Activated CD4-positive, alpha-beta T cell treated with anti-CD3 and anti-CD28 coated beads for 1 hour (primary cell): ENCODE measurements around the gene ZNF496.
"Not testable (repeated sequence)": the region's sequence is repeated elsewhere in the genome, so short reads cannot be mapped to it uniquely, and the experiment has no call there.

ENCODE experiments used
- DNase-seq: peaks from one replicate; pipeline ENCODE4 v3.0.0-alpha.2; 2020

ZNF496 gene

GRCh38 chr1:247291833-247292561, 39.7 kb downstream of the ZNF496 start:
- no peak for DNase-seq

GRCh38 chr1:247291161-247291560, 40.5 kb downstream of the ZNF496 start:
- DNase-seq = no peak

DNA sequence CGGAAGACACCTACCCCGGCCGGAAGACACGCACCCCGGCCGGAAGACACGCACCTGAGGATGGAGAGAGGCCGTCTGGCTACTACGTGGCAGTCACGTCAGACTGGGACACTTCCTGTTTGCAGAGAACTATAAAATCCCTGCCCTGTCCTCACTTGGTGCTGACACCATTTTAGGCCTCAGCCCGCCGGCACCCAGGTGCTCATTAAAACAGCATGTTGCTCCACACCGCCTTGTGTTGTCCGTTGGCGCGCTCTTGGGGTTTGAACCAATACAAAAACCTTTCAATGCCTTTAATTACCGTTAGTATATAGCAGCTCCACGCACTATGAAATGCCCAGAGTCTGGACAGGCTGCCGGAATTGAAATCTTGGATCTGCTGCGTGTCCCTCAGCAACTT, 41.1 kb downstream of the ZNF496 start:
- DNase-seq = no peak

DNA sequence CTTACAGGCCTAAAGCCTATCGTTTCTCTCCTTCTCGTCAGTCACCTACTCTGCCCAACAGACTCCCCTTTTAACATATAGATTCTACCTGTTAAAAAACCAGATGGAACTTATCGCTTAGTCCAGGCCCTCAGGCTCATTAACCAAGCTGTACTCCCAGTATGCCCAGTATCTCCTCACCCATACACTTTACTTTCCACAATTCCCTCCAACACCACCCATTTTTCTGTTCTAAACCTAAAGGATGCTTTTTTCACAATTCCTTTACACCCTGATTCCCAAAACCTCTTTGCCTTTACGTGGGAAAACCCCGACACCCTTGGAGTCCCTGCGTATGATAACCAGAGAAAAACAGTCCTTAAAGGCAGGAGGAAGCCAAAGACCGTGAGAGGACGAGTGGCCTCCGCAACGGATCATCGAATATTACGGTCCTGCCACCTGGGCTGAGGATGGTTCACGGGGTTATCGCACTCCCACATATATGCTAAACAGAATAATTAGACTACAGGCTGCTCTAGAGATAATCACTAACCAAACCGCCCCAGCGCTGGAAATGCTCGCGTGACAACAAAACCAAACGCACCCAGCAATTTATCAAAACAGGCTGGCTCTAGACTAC, 42.3 kb downstream of the ZNF496 start:
- DNase-seq = not testable (repeated sequence)

- DNase-seq = no peak
Observed at GRCh38 chr1:247288341-247288740, 43.3 kb downstream of the ZNF496 start.

GRCh38 chr1:247287460-247287859, 44.2 kb downstream of the ZNF496 start:
- DNase-seq = no peak

DNA sequence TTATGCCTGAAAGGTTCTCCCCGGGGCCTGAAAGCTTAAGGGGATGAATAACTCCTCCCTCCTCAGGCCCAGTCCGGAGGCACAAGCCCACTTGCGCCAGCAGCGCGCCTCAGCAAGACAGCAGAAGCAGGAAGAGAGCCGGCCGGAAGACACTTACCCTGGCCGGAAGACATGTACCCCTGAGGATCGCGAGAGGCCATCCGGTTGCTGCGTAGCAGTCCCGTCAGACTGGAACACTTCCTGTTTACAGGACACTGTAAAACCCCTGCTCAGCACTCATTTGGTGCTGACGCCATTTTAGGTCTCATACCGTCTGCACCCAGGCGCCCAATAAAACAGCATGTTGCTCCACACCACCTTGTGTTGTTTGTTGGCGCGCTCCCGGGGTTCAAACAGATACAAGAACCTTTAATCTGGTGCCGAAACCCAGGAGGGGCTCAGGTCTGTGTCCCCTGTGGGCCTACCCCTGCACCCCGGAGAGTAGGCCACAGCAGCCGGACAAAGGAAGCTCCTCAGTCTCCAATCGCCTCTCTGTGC, 45.5 kb downstream of the ZNF496 start:
- no peak for DNase-seq

DNA sequence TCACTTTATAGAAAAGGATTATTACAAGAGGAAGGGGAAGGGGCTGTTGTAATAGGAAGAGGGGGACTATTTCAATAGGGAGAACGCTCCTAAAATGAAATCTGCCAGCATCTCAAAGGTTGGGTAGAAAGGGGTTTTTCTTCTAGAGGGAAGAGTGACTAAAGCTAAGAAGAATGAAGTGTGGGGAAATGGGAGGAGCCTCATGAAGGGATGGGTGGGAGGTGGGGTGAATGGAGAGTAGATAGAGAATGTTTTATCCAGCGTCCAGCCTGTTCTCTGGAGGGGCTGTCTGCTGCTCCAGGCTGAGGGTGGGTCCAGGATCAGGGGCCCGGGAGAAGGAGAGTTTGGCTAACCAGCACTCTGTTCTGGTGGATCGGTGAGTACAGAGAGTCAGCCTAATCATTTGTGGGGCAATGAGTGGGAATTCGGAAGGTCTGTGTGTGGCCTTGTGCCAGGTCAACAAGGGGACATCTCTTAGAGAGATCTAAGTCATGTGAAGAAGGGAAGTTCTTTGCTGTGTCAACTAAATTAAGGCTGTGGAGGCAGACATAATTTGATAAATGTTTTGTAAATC, 50.6 kb downstream of the ZNF496 start:
- DNase-seq = no peak

- DNase-seq = no peak
Observed at GRCh38 chr1:247277191-247277590, 54.5 kb downstream of the ZNF496 start.

- DNase-seq = no peak
Observed at GRCh38 chr1:247274605-247275256, 56.9 kb downstream of the ZNF496 start.

DNA sequence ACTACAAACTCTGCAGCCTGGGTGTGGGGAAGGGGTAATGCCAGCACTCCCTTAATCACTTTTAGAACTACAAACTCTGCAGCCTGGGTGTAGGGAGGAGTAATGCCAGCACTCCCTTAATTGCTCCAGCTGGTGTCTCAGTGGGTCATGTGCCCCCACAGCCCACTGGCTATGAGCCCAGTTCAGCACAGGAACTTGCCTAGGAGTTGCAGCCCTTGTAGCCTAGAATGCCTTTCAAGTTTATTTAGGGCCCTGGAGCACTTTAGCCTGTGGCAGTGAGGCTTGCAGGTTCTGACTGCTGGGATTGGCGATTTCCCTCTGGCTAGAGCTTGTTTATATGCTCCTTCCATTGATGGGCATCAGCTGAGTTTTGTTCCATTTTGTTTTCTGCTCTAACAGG, 58.7 kb downstream of the ZNF496 start:
- DNase-seq = no peak

DNA sequence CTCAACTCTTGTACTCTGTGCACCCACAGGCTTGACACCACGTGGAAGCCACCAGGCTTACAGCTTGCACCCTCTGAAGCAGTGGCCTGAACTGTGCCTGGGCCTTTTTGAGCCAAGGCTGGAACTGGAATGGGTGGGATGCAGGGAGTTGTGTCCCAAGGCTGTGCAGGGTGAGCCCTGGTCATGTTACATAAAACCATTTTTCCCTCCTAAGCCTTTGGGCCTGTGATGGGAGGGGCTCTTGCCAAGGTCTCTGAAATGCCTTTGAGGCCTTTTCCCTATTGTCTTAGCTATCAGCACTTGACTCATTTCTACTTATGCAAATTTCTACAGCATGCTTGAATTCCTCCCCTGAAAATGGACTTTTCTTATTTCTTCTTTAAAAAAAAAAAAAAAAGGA, 61.7 kb downstream of the ZNF496 start:
- DNase-seq = no peak

DNA sequence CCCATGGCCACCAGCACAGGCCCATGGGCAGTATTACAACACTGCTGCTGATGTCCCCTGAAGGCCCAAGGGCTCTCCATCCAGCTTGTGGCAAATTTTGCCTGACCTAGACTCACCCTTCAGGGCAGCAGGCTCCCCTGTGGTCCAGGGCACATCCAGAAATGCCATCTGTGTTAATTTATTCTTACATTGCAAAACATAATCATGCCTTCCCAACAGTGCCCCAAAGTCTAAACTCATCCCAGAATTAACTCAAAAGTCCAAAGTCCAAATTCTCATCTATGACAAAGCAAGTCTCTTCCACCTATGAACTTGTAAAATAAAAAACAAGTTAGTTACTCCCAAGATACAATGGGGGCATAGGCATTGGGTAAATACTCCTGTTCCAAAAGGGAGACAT, 62.5 kb downstream of the ZNF496 start:
- DNase-seq = no peak

GRCh38 chr1:247268390-247269045, 63.1 kb downstream of the ZNF496 start:
- DNase-seq = no peak

DNA sequence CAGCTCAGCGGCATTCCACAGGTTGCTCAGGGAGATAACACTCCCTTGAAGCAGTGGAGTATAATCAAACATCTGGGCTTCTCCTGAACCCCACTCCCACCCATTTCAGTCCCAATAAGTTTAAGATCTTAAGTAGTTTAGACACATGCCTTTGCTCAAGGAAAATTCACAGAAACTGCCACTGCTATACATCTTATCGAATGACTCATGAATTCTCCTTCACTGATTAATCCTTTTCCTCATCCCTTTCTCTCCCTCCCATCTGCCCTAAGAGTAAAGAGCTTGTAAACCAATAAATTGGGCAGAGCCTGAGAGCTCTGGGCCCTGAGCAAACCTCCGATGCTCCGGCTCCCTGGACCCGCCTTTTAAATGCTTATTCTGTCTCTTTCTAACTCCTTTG, 65.6 kb downstream of the ZNF496 start:
- no peak for DNase-seq

DNA sequence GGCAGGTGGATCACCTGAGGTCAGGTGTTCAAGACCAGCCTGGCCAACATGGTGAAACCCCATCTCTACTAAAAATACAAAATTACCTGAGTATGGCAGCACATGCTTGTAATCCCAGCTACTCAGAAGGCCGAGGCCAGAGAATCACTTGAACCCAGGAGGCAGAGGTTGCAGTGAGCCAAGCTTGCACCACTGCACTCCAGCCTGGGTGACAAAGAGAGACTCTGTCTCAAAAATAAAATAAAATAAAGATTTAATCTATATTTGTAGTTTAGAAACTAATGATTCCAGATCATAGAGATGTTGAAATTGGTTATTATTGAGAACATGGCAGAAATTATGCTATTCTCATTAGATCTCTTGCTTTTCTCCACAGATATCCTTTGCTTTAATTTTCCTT, 75.9 kb downstream of the ZNF496 start, which contains the start of gene VN1R5:
VN1R5 (plus strand) TSS at position 301 of the 400 bp plus-strand sequence.
- DNase-seq = not testable (repeated sequence)

GRCh38 chr1:247247568-247247967, 84.1 kb downstream of the ZNF496 start:
- no peak for DNase-seq
